Neural crest cell (in vitro differentiated cells): Measurements from ENCODE around the gene GINS2. TPM values are rescaled to one million over a fixed set of nuclear protein-coding genes. Genes with fewer than 3 reads are reported as not detected.

Experiments used
- DNase-seq: peaks from one replicate; pipeline ENCODE4 v3.0.0; 2021; ENCODE audit warnings: low read depth, mixed read lengths, low spot score
- H3K27ac Mint-ChIP-seq: one replicate; pipeline ENCODE4 v1.8.0; 2021; ENCODE audit warnings: mild to moderate bottlenecking, mixed read lengths; ENCODE audit not compliant: unreplicated experiment
- H3K27me3 Mint-ChIP-seq: 2 replicates; pipeline ENCODE4 v1.8.0; 2021; ENCODE audit warnings: low read depth, mild to moderate bottlenecking, mixed read lengths
- H3K36me3 Mint-ChIP-seq: 2 replicates; pipeline ENCODE4 v1.8.0; 2021; ENCODE audit warnings: low read depth, mild to moderate bottlenecking, mixed read lengths
- H3K4me1 Mint-ChIP-seq: 2 replicates; pipeline ENCODE4 v1.8.0; 2021; ENCODE audit warnings: mixed read lengths
- H3K4me3 Mint-ChIP-seq: one replicate; pipeline ENCODE4 v1.8.0; 2021; ENCODE audit warnings: mild to moderate bottlenecking, mixed read lengths
- H3K9me3 Mint-ChIP-seq: 2 replicates; pipeline ENCODE4 v1.8.0; 2021; ENCODE audit warnings: mixed read lengths
- total RNA-seq: library from RNA; stranded (reverse); gene quantifications from 2 replicates; pipeline ENCODE4 v1.2.1, GENCODE V29; 2021
- TF ChIP-seq, protein P1 (sequence below): fragments of 200-600 bp; sonication (generic); conservative IDR thresholded peaks from 2 replicates; pipeline ENCODE4 v1.5.0; 2021; ENCODE audit warnings: antibody characterized with exemption, mild to moderate bottlenecking

The GINS2 gene
- total RNA-seq, 1 donor from 2014 or later: 82.2 TPM

DNA sequence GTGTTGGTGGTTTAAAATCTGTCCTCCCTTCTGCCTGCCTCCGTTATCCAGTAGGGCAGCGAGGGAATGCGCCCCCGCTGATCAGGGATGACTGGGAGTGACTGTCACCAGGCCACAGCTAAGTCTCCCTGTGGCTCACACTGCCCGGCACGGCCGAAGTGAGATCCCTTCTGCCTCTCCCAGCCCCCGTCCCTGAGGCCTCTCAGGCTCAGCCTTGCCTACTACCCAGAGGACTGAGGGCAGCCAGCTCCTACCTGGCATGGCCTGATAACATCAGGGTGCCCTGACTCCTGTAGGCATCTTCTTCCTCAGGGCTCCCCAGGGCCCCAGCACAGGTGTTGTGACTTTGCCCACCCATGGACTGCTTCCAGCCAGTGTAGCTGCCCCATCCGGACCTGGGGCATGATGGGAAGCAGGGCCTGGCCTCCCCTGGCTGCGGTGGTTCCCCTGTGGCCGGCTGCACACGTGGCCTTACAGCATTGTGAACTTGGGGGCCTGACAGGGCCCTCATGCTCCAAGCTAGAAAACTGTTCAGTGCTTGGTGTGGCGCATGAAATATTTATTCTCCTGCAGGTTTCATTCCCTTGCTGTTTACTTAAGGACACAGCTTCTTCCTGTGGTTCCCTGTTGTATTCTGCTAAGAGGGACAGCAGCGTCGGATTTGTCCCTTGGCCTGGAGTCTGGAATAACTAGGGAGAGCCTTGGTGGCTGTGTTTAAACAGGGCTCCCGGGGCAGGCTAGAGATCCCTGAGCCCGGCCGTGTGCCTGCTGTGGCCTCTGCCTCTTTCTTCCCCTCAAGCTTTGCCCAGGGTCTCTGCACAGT is 30.0 kb downstream of the GINS2 start:
- H3K27ac Mint-ChIP-seq: no peak overlapping the region

DNA sequence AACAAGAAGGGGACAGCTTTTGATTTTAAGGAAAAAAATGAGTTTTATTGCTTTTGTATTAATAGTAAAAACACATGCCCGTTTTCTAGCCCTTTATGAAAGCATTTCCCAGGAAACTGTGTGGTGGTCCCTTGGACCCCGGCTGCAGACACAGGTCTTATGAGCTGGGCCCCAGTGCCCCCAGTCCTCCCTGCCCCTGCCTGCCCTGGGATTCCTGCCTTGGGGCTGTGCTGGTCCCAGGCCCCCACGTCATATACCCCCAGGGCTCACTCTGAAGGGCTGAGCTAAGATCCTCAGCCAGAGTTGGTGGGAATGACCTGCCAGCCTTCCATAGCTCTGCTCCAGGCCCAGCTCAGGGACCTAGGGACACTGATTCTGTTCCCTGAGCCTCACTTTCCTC is 30.8 kb downstream of the GINS2 start:
- Mint-ChIP-seq H3K4me1 (peaks cover 23% of the 10 kb centered on the region), H3K36me3 (peaks cover 9% of the 10 kb centered on the region), H3K27ac (no peak overlapping the region), H3K27me3 (peaks cover 7% of the 10 kb centered on the region), H3K9me3 (no peaks in the 10 kb centered on the region), H3K4me3 (no peak overlapping the region)
- TF ChIP-seq, protein P1, sequence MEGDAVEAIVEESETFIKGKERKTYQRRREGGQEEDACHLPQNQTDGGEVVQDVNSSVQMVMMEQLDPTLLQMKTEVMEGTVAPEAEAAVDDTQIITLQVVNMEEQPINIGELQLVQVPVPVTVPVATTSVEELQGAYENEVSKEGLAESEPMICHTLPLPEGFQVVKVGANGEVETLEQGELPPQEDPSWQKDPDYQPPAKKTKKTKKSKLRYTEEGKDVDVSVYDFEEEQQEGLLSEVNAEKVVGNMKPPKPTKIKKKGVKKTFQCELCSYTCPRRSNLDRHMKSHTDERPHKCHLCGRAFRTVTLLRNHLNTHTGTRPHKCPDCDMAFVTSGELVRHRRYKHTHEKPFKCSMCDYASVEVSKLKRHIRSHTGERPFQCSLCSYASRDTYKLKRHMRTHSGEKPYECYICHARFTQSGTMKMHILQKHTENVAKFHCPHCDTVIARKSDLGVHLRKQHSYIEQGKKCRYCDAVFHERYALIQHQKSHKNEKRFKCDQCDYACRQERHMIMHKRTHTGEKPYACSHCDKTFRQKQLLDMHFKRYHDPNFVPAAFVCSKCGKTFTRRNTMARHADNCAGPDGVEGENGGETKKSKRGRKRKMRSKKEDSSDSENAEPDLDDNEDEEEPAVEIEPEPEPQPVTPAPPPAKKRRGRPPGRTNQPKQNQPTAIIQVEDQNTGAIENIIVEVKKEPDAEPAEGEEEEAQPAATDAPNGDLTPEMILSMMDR: no peak
- no peak for DNase-seq

More for the DNA sequence above, 30.0 kb downstream of the GINS2 start:
- H3K4me1 Mint-ChIP-seq: peaks cover 27% of the 10 kb centered on the region
- TF ChIP-seq, protein P1: no peak
- peaks cover 9% of the 10 kb centered on the region for H3K27me3 Mint-ChIP-seq
- no peaks in the 10 kb centered on the region for H3K9me3 Mint-ChIP-seq
- H3K36me3 Mint-ChIP-seq: peaks cover 9% of the 10 kb centered on the region
- DNase-seq: no peak
- H3K4me3 Mint-ChIP-seq: peak overlapping the region; percentile 73

DNA sequence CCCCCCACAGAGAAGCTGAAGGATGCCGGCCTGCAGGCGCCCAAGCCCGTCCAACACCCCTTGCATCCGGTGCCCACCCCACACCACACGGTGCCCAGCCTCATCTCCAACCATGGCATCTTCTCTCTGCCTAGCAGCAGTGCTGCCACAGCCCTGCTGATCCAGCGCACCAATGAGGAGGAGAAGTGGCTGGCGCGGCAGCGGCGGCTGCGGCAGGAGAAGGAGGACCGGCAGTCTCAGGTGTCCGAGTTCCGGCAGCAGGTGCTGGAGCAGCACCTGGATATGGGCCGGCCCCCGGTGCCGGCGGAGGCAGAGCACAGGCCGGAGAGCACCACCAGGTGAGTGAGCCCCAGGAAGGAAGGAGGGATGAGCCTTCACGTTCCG is 31.5 kb downstream of the GINS2 start:
- TF ChIP-seq, protein P1: no peak
- Mint-ChIP-seq H3K27ac (no peak overlapping the region), H3K27me3 (peaks cover 10% of the 10 kb centered on the region), H3K4me3 (no peak overlapping the region), H3K36me3 (peaks cover 7% of the 10 kb centered on the region), H3K9me3 (no peaks in the 10 kb centered on the region), H3K4me1 (peaks cover 21% of the 10 kb centered on the region)
- DNase-seq: no peak

DNA sequence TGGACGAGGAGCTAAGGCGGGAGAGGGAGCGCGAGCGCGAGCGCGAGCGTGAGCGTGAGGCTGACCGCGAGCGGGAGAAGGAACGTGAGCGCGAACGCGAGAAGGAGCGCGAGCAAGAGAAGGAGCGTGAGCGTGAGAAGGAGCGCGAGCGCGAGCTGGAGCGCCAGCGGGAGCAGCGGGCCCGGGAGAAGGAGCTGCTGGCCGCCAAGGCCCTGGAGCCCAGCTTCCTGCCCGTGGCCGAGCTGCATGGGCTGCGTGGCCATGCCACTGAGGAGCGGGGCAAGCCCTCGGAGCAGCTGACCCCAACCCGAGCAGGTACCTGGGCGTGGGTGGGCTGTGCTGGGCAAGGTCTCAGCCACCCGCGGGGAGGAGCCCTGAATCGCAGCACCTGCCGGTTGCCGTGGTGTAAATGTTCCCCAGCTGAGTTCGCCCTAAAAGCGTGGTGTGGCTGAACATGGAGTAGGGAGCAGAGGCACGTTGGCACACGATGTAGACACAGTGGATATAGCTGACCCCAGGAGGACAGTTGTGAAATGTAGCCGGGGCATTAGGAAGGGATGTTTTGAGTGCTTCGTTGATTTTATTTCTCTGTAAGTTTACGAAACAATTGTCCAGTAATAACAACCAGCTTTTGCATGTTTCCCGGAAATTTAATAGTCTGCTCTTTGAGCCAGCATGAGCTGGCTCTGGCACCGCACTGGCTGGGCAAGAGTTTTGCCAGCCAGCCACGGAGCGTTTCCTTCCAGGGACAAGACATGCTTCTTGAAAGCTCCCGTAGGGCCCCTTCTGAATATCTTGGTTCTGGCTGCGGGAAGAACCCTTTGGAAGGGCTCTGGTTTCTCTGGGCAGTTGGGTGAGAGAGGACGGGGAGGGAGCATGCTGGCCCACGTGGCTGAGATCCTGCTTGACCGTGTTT is 32.1 kb downstream of the GINS2 start:
- Mint-ChIP-seq H3K9me3 (no peaks in the 10 kb centered on the region), H3K27me3 (peaks cover 12% of the 10 kb centered on the region), H3K27ac (no peak overlapping the region), H3K36me3 (peaks cover 7% of the 10 kb centered on the region), H3K4me1 (peaks cover 18% of the 10 kb centered on the region), H3K4me3 (no peak overlapping the region)
- DNase-seq: no peak
- TF ChIP-seq, protein P1: no peak

DNA sequence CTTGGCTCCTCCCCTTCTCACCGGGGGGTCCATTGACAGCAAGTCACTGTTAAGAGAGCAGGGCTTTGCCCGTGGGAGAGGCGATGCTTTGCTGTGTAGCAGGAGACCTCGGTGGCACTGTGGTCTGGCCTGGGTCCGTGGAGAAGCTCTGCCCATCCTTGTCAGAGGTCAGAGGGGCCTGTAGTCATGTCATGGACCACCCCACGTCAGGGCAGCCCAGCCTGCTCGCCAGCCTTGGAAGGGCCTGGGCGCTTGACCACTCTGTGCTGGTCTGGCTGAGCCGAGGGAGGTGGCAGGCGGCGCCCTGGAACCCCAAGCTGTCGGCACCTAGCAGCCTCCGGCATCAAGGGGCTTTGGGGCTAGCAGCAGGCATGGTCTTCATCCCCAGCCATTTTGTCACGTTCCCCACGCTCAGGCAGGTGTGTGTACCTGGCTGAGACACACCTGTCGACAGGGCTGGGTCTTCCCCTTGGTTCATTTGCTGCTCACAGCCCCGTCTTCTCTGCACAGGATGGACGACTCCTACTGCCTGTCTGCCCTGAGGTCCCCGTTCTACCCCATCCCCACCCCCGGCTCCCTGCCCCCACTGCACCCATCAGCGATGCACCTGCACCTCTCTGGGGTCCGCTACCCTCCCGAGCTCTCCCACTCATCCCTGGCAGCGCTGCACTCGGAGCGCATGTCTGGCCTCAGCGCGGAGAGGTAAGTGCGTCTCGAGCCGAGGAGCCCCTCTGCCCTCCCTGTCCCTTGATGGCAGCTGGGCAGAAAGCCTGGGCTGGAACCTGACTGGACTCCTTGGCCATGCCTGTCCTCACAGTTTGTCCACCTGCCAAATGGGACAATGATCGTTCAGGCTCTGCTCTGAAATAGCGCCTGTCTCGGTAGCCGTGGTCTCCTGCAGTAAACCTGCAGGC is 33.3 kb downstream of the GINS2 start:
- TF ChIP-seq, protein P1: no peak
- Mint-ChIP-seq H3K36me3 (peaks cover 7% of the 10 kb centered on the region), H3K4me1 (peaks cover 18% of the 10 kb centered on the region), H3K4me3 (no peak overlapping the region), H3K9me3 (no peaks in the 10 kb centered on the region), H3K27ac (no peak overlapping the region), H3K27me3 (peaks cover 12% of the 10 kb centered on the region)
- no peak for DNase-seq
